ENCODE measurements around the gene GCA. TPM values are rescaled to one million over a fixed set of nuclear protein-coding genes. Genes with fewer than 3 reads are reported as not detected.

Gene GCA
- polyA plus RNA-seq, 1 donor from 2014 or later, result 45.3 TPM

DNA sequence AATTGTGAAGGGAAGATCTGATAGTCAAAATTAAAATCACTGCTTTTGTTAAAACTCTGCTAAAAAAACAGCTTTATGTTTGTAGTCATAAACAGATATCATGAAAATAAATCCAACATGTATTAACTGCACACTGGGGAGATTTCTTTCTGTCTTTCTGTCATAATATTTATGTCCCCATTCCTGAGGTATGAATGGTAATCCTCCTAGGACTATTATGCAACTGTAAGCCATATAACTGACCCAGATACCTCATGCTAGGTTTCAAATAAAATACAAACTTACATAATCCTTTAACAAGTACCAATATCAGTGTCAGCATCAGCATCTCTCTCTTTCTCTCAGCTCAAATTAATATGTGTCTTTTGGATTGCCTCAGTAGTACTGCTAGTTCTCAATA is 43.7 kb upstream of the GCA start:
- Histone ChIP-seq H3F3A (ENCODE audit: insufficient read depth, low read length, poor library complexity, severe bottlenecking) (no peaks in the 10 kb centered on the region), H3K9me2 (ENCODE audit: insufficient read depth, low read length) (no peaks in the 10 kb centered on the region), H3K36me3 (ENCODE audit: insufficient read depth, low read length) (no peaks in the 10 kb centered on the region), H4K20me1 (ENCODE audit: insufficient read depth) (no peaks in the 10 kb centered on the region), H3K79me2 (replicated peaks; ENCODE audit: insufficient read depth, low read length) (no peaks in the 10 kb centered on the region), H2AFZ (ENCODE audit: low read depth, low read length) (no peak overlapping the region), H3K9me3 (ENCODE audit: low read length) (no peaks in the 10 kb centered on the region), H3K4me3 (ENCODE audit: low read length) (no peak overlapping the region), H3K4me2 (ENCODE audit: low read length) (no peak overlapping the region), H3K9ac (ENCODE audit: low read length) (no peak overlapping the region), H3K27ac (ENCODE audit: low read length) (no peak overlapping the region), H3K27me3 (ENCODE audit: insufficient read depth, low read depth, low read length) (no peaks in the 10 kb centered on the region)
- TF ChIP-seq, protein P1, sequence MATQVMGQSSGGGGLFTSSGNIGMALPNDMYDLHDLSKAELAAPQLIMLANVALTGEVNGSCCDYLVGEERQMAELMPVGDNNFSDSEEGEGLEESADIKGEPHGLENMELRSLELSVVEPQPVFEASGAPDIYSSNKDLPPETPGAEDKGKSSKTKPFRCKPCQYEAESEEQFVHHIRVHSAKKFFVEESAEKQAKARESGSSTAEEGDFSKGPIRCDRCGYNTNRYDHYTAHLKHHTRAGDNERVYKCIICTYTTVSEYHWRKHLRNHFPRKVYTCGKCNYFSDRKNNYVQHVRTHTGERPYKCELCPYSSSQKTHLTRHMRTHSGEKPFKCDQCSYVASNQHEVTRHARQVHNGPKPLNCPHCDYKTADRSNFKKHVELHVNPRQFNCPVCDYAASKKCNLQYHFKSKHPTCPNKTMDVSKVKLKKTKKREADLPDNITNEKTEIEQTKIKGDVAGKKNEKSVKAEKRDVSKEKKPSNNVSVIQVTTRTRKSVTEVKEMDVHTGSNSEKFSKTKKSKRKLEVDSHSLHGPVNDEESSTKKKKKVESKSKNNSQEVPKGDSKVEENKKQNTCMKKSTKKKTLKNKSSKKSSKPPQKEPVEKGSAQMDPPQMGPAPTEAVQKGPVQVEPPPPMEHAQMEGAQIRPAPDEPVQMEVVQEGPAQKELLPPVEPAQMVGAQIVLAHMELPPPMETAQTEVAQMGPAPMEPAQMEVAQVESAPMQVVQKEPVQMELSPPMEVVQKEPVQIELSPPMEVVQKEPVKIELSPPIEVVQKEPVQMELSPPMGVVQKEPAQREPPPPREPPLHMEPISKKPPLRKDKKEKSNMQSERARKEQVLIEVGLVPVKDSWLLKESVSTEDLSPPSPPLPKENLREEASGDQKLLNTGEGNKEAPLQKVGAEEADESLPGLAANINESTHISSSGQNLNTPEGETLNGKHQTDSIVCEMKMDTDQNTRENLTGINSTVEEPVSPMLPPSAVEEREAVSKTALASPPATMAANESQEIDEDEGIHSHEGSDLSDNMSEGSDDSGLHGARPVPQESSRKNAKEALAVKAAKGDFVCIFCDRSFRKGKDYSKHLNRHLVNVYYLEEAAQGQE (IDR thresholded peaks at IDR 0.05; ENCODE audit: borderline replicate concordance), result no peak
- TF ChIP-seq SMC3 (conservative IDR thresholded peaks at IDR 0.05; ENCODE audit: poor library complexity) (no peak), RAD21 (conservative IDR thresholded peaks at IDR 0.05) (no peak), POLR2AphosphoS5 (IDR thresholded peaks at IDR 0.05) (no peak), MXI1 (conservative IDR thresholded peaks at IDR 0.05; ENCODE audit: poor library complexity, severe bottlenecking) (no peak), EP300 (conservative IDR thresholded peaks at IDR 0.05; ENCODE audit: poor library complexity, severe bottlenecking) (no peak), EZH2 (IDR thresholded peaks at IDR 0.05; ENCODE audit: borderline replicate concordance, insufficient read depth, low read length, poor library complexity, severe bottlenecking) (no peak), TAF1 (IDR thresholded peaks at IDR 0.05; ENCODE audit: low read depth) (no peak)
- TF ChIP-seq, protein P2, sequence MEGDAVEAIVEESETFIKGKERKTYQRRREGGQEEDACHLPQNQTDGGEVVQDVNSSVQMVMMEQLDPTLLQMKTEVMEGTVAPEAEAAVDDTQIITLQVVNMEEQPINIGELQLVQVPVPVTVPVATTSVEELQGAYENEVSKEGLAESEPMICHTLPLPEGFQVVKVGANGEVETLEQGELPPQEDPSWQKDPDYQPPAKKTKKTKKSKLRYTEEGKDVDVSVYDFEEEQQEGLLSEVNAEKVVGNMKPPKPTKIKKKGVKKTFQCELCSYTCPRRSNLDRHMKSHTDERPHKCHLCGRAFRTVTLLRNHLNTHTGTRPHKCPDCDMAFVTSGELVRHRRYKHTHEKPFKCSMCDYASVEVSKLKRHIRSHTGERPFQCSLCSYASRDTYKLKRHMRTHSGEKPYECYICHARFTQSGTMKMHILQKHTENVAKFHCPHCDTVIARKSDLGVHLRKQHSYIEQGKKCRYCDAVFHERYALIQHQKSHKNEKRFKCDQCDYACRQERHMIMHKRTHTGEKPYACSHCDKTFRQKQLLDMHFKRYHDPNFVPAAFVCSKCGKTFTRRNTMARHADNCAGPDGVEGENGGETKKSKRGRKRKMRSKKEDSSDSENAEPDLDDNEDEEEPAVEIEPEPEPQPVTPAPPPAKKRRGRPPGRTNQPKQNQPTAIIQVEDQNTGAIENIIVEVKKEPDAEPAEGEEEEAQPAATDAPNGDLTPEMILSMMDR (IDR thresholded peaks at IDR 0.05; ENCODE audit: poor library complexity, severe bottlenecking), result no peak

DNA sequence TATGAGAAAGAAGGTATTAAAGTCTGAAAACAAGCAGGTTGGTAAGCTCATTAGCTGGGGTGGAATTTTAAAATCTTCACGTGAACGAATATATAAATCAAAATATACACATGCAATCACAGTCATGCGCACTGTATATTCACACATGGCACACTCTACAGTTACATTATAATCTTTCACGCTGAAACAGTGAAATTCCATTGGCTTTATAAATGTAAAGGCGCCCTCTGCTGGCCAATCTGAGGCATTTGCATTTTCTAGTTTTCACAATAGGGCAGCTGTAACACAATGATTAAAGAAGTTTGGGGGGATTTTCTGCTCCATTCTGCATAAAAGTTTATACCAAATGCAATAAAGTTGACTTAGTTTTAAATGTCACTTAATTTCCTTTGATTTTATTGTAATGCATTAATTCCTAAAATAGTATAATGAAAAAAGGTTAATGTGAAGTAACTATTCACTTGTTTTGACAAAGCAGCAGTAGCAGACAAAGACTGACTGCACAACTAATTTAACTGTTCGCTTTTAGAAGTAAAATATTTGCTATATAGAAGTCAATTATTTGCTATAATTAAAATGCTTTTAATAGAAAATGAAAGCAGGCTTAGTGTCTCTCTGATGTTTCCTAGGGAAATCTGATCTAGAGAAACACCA is 42.7 kb upstream of the GCA start:
- H3K9me3 ChIP-seq (ENCODE audit: low read length), result no peaks in the 10 kb centered on the region
- H3K4me2 ChIP-seq (ENCODE audit: low read length), result no peak overlapping the region
- no peak overlapping the region for H3K27ac ChIP-seq (ENCODE audit: low read length)
- H3K36me3 ChIP-seq (ENCODE audit: insufficient read depth, low read length), result no peaks in the 10 kb centered on the region
- peak; percentile 75 for TF ChIP-seq RAD21 (conservative IDR thresholded peaks at IDR 0.05)
- TF ChIP-seq, protein P2 (IDR thresholded peaks at IDR 0.05; ENCODE audit: poor library complexity, severe bottlenecking), result peak; percentile 85
- TF ChIP-seq TAF1 (IDR thresholded peaks at IDR 0.05; ENCODE audit: low read depth), result no peak
- peak; percentile 81 for TF ChIP-seq SMC3 (conservative IDR thresholded peaks at IDR 0.05; ENCODE audit: poor library complexity)
- peak overlapping the region; percentile 35 for H3K4me3 ChIP-seq (ENCODE audit: low read length)
- H3K27me3 ChIP-seq (ENCODE audit: insufficient read depth, low read depth, low read length), result no peaks in the 10 kb centered on the region
- H3K9me2 ChIP-seq (ENCODE audit: insufficient read depth, low read length), result no peaks in the 10 kb centered on the region
- no peaks in the 10 kb centered on the region for H4K20me1 ChIP-seq (ENCODE audit: insufficient read depth)
- no peak overlapping the region for H2AFZ ChIP-seq (ENCODE audit: low read depth, low read length)
- no peaks in the 10 kb centered on the region for H3F3A ChIP-seq (ENCODE audit: insufficient read depth, low read length, poor library complexity, severe bottlenecking)
- H3K9ac ChIP-seq (ENCODE audit: low read length), result no peak overlapping the region
- no peaks in the 10 kb centered on the region for H3K79me2 ChIP-seq (replicated peaks; ENCODE audit: insufficient read depth, low read length)
